Thymus (tissue), 11 donors: ENCODE data around the gene CNTN4. TPM values are rescaled to one million over a fixed set of nuclear protein-coding genes. Genes with fewer than 3 reads are reported as not detected.

Experiments used
- DNase-seq, 9 donors: peaks; one replicate each; pipeline ENCODE4 v3.0.0-alpha.2; 2013; ENCODE audit warnings: low spot score in 9 of 9, low read depth in 6 of 9, missing footprints in 1 of 9
- H3K27ac ChIP-seq, 2 donors: one replicate each; pipeline ENCODE4 v1.5.1; 2013; ENCODE audit warnings: control low read depth in 1 of 2, low read depth in 1 of 2, low read length in 1 of 2, mild to moderate bottlenecking in 1 of 2, moderate library complexity in 1 of 2
- H3K27me3 ChIP-seq, 2 donors: one replicate each; pipeline ENCODE4 v1.5.1; 2013; ENCODE audit warnings: low read length in 1 of 2; ENCODE audit not compliant: control insufficient read depth in 2 of 2, insufficient read depth in 1 of 2
- H3K36me3 ChIP-seq, 2 donors: one replicate each; pipeline ENCODE4 v1.5.1; 2013; ENCODE audit warnings: low read length in 1 of 2, mild to moderate bottlenecking in 1 of 2, moderate library complexity in 1 of 2; ENCODE audit not compliant: control insufficient read depth in 2 of 2, insufficient read depth in 2 of 2
- H3K4me1 ChIP-seq, 2 donors: one replicate each; pipeline ENCODE4 v1.5.1; 2013; ENCODE audit warnings: low read length in 2 of 2; ENCODE audit not compliant: control insufficient read depth in 2 of 2, insufficient read depth in 2 of 2
- H3K4me3 ChIP-seq, 2 donors: one replicate each; pipeline ENCODE4 v1.5.1; 2013; ENCODE audit warnings: low read length in 2 of 2, control low read depth in 1 of 2, mild to moderate bottlenecking in 1 of 2
- H3K9me3 ChIP-seq, 2 donors: one replicate each; pipeline ENCODE4 v1.5.1; 2013; ENCODE audit warnings: low read length in 1 of 2, mild to moderate bottlenecking in 1 of 2; ENCODE audit not compliant: control insufficient read depth in 2 of 2, insufficient read depth in 1 of 2
- WGBS: extraction: QIAGEN DNeasy Blood & Tissue Kit; methylation state at CpG from one replicate; pipeline ENCODE4 v1.1.7; 2013; 5-methylcytosine and 5-hydroxymethylcytosine counted together
- polyA plus RNA-seq: library from polyadenylated mRNA; stranded (reverse); fragments of 200-250 nt; gene quantifications from one replicate; pipeline ENCODE4 v1.2.3, GENCODE V29; 2013
- total RNA-seq: library from RNA; stranded (reverse); fragments of 120-200 nt; gene quantifications from one replicate; pipeline ENCODE4 v1.2.4, GENCODE V29; 2013
- donor health status: healthy.

Gene CNTN4
- total and polyA plus RNA-seq, 2 donors, result 9.4 to 9.9 TPM

GRCh38 chr3:3064297-3064696 lies 965.6 kb downstream of the CNTN4 start:
- Histone ChIP-seq H3K4me3 (no peak overlapping the region), H3K9me3 (no peaks in the 10 kb centered on the region), H3K4me1 (no peaks in the 10 kb centered on the region), H3K36me3 (no peaks in the 10 kb centered on the region), H3K27ac (no peak overlapping the region), H3K27me3 (no peaks in the 10 kb centered on the region)
- 92% methylated on average over 4 of the region's 4 CpGs for WGBS
- no peak for DNase-seq

GRCh38 chr3:3065876-3066275 lies 967.2 kb downstream of the CNTN4 start:
- no peaks in the 10 kb centered on the region for H3K4me1 ChIP-seq
- DNase-seq, result no peak

DNA sequence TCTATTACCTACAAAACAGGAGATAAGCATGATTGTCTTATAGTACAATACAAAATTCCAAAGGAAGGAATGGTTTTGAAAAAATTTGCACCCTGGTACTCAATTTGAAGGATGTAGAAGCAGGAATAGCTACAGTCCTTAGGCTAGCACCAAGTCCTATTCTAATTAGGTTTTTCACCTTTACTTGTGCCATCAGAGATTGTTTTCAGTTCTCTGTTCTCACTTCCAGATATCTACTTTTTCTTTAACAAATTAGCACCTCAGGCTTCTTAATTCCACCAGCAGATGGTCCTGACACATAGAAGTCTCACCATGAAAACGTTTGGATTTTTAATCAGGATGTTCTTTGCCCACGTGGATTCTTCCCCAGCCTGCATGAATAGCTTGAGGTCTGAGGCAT lies 967.7 kb downstream of the CNTN4 start:
- Histone ChIP-seq H3K36me3 (no peaks in the 10 kb centered on the region), H3K27ac (no peak overlapping the region), H3K27me3 (no peaks in the 10 kb centered on the region), H3K4me3 (no peak overlapping the region), H3K4me1 (no peaks in the 10 kb centered on the region), H3K9me3 (no peaks in the 10 kb centered on the region)
- whole genome bisulfite sequencing, result 74% methylated on average over 2 of the region's 2 CpGs
- no peak for DNase-seq

More at GRCh38 chr3:3065876-3066275, 967.2 kb downstream of the CNTN4 start:
- 97% methylated on average over 2 of the region's 2 CpGs for WGBS
- Histone ChIP-seq H3K27me3 (no peaks in the 10 kb centered on the region), H3K27ac (no peak overlapping the region), H3K36me3 (no peaks in the 10 kb centered on the region), H3K4me3 (no peak overlapping the region), H3K9me3 (no peaks in the 10 kb centered on the region)

DNA sequence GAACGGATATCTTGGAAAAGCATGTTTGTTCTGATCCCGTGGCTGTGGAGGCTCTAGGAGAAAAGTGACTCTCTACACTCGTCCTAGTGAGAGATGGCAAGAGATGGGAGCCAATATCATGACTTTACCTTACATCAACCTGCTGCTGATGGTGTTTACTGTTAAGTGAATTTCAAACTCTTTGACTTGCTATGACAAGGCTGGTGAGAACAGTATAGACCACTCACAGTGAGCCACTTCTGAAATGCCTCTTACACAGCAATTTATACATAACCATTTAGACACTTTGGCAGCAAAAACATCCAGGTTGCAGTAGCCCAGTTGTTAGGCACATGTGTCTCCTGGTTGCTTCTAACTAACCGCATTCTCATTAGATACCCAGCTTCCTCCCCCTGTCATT lies 968.2 kb downstream of the CNTN4 start:
- H3K36me3 ChIP-seq, result no peaks in the 10 kb centered on the region
- no peak for DNase-seq
- no peaks in the 10 kb centered on the region for H3K9me3 ChIP-seq
- H3K27me3 ChIP-seq, result no peaks in the 10 kb centered on the region
- no peaks in the 10 kb centered on the region for H3K4me1 ChIP-seq
- no peak overlapping the region for H3K4me3 ChIP-seq
- 95% methylated on average over 4 of the region's 4 CpGs for WGBS
- no peak overlapping the region for H3K27ac ChIP-seq

DNA sequence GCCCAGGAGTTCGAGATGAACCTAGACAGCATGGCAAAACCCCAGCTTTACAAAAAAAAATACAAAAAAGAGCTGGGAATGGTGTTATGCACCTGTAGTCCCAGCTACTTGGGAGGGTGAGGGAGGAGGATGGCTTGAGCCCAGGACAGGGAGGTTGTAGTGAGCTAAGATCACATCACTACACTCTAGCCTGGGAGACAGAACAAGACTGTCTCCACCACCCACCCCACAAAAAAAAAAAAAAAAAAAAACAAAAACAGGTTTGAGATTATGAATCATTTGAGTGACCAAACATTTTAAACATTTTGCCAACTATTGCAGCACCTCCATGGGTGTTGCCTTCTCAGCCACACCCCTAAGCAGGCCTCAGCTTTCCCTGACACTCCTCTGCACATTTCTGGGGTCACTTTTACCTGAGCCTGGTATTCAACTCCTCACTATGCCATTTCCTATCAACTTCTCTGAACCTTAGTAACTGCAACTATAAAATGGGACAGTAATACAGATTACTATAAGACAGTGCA lies 969.8 kb downstream of the CNTN4 start:
- H3K9me3 ChIP-seq, result no peaks in the 10 kb centered on the region
- no peak overlapping the region for H3K27ac ChIP-seq
- no peaks in the 10 kb centered on the region for H3K36me3 ChIP-seq
- no peak overlapping the region for H3K4me3 ChIP-seq
- 94% methylated on average over 1 of the region's 1 CpG for WGBS
- no peaks in the 10 kb centered on the region for H3K4me1 ChIP-seq
- H3K27me3 ChIP-seq, result no peaks in the 10 kb centered on the region
- DNase-seq, result no peak

DNA sequence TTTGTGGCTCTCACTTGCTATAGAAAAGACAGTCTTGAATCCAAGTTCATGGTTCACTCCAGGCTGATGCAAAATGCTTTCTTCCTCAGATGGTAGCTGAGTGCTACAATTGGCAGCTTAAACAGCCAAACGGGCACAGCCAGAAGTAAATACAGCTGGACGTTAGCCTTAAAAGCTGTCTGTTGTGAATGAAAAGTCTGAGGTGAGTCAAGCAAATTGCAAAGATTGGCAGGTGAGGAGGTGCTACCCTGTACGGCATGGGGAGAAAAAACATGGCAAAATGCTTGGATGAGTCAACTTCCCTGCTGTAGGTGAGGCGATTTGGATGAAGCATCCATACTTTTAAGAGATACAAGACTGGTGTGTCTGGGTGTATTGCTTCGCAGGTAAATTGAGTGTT lies 971.1 kb downstream of the CNTN4 start:
- Histone ChIP-seq H3K9me3 (no peaks in the 10 kb centered on the region), H3K27me3 (no peaks in the 10 kb centered on the region), H3K27ac (no peak overlapping the region), H3K36me3 (no peaks in the 10 kb centered on the region), H3K4me1 (no peaks in the 10 kb centered on the region), H3K4me3 (no peak overlapping the region)
- DNase-seq, result no peak
- WGBS, result 94% methylated on average over 5 of the region's 5 CpGs

DNA sequence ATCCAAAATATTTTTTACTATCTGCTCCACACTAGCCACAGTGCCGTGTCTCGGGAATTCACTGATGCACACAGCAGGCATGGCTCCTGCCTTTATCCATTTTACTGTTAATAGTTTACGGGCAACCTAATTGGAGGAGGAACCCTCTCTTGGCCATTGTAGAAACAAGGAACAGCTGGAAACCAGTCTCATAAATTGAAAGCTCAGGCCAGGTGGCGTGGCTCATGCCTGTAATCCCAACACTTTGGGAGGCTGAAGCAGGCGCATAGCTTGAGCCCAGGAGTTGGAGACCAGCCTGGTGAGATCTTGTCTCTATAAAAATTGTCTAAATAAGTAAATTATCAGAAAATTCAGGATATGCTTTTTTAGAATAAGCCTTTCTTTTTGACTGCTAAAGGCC lies 972.5 kb downstream of the CNTN4 start:
- 89% methylated on average over 5 of the region's 5 CpGs for WGBS
- DNase-seq, result no peak
- H3K4me1 ChIP-seq, result no peaks in the 10 kb centered on the region
- no peak overlapping the region for H3K27ac ChIP-seq
- no peak overlapping the region for H3K4me3 ChIP-seq
- no peaks in the 10 kb centered on the region for H3K27me3 ChIP-seq
- no peaks in the 10 kb centered on the region for H3K9me3 ChIP-seq
- H3K36me3 ChIP-seq, result no peaks in the 10 kb centered on the region

GRCh38 chr3:3074551-3075257 lies 976.0 kb downstream of the CNTN4 start:
- no peak overlapping the region for H3K27ac ChIP-seq
- 85% methylated on average over 5 of the region's 5 CpGs for WGBS
- H3K4me1 ChIP-seq, result no peaks in the 10 kb centered on the region
- H3K9me3 ChIP-seq, result no peaks in the 10 kb centered on the region
- no peak overlapping the region for H3K4me3 ChIP-seq
- H3K36me3 ChIP-seq, result no peaks in the 10 kb centered on the region
- no peaks in the 10 kb centered on the region for H3K27me3 ChIP-seq
- DNase-seq, result no peak

DNA sequence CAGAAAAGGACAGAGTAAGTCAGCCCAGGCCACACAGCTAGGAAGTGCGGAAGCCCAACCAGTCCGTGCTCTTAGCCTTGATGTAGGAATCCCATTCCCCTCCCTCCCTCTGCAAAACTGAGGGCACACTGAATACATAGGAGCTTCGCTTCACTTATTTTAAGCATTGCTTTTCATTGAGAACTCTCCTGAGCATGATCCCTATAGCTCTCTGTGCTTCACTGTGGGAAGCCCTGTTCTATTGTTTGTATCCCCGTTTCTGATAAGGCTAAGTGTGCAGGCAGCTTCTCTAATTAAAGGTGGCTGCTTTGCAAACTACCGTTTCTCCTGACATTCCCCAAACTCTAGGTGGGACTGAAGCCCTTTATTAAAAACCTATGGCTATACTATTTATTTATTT lies 981.6 kb downstream of the CNTN4 start:
- H3K27me3 ChIP-seq, result no peaks in the 10 kb centered on the region
- H3K4me3 ChIP-seq, result no peak overlapping the region
- H3K4me1 ChIP-seq, result no peaks in the 10 kb centered on the region
- no peaks in the 10 kb centered on the region for H3K36me3 ChIP-seq
- DNase-seq, result no peak
- H3K9me3 ChIP-seq, result no peaks in the 10 kb centered on the region
- no peak overlapping the region for H3K27ac ChIP-seq
- WGBS, result 87% methylated on average over 5 of the region's 5 CpGs
